NCI-H510A (cell line): ENCODE measurements around the gene ETV1.
A peak's percentile ranks its signal among the peaks of the same experiment; 100 is the strongest.

Experiments
- DNase-seq: peaks from one replicate; lab custom pipeline; 2025; lab: John Stamatoyannopoulos, UW

Gene ETV1

GRCh38 chr7:13989126-13989948, at the start of gene ETV1:
ETV1 (minus strand) TSS chr7:13989666; CDS start chr7:13989052, 614 bp downstream.
- peak; percentile 37 for DNase-seq

- DNase-seq, result no peak
Measured at GRCh38 chr7:14024406-14024805, 34.9 kb upstream of the ETV1 start.

GRCh38 chr7:14023838-14024237, 34.4 kb upstream of the ETV1 start:
- DNase-seq, result no peak

GRCh38 chr7:14023342-14023741, 33.9 kb upstream of the ETV1 start:
- no peak for DNase-seq

- no peak for DNase-seq
Measured at GRCh38 chr7:14021069-14021468, 31.6 kb upstream of the ETV1 start.

GRCh38 chr7:14020339-14020900, 31.0 kb upstream of the ETV1 start:
- no peak for DNase-seq

GRCh38 chr7:14018751-14019150, 29.3 kb upstream of the ETV1 start:
- no peak for DNase-seq

- no peak for DNase-seq
Measured at GRCh38 chr7:14016950-14017349, 27.5 kb upstream of the ETV1 start.

- no peak for DNase-seq
Measured at GRCh38 chr7:14013898-14014297, 24.4 kb upstream of the ETV1 start.

- no peak for DNase-seq
Measured at GRCh38 chr7:14009453-14010418, 20.3 kb upstream of the ETV1 start.

- DNase-seq, result no peak
Measured at GRCh38 chr7:14001139-14001538, 11.7 kb upstream of the ETV1 start.

- DNase-seq, result no peak
Measured at GRCh38 chr7:14000247-14000646, 10.8 kb upstream of the ETV1 start.

GRCh38 chr7:13998866-13999265, 9.4 kb upstream of the ETV1 start:
- no peak for DNase-seq

GRCh38 chr7:13992596-13992964, 3.1 kb upstream of the ETV1 start:
- DNase-seq, result no peak

GRCh38 chr7:13991791-13992595, 2.5 kb upstream of the ETV1 start:
- DNase-seq, result no peak

GRCh38 chr7:13990984-13991790, 1.7 kb upstream of the ETV1 start:
- peak; percentile 92 for DNase-seq

GRCh38 chr7:13990319-13990983, 985 bp upstream of the ETV1 start:
- DNase-seq, result peak; percentile 73

GRCh38 chr7:13989949-13990305, 461 bp upstream of the ETV1 start:
- DNase-seq, result no peak

GRCh38 chr7:13988731-13989125, 738 bp downstream of the ETV1 start:
- no peak for DNase-seq

- no peak for DNase-seq
Measured at GRCh38 chr7:13988065-13988464, 1.4 kb downstream of the ETV1 start.
